Fibroblast of lung (primary cell): ENCODE results near the gene PRKAB1.

Experiments
- EZH2 ChIP-seq: IDR thresholded peaks from 2 replicates; pipeline ENCODE4 v1.5.1; 2012; ENCODE audit warnings: low read length, control low read depth, mild to moderate bottlenecking; ENCODE audit errors: missing control alignments
- TF ChIP-seq, protein P1 (sequence below), 2 donors: IDR thresholded peaks in 1 of 2; conservative IDR thresholded peaks in 1 of 2; 1 replicate in 1 of 2; 2 replicates in 1 of 2; pipeline ENCODE4 v1.5.1; 2011 to 2012; ENCODE audit warnings: low read length in 2 of 2, control low read depth in 1 of 2, inconsistent platforms in 1 of 2, low read depth in 1 of 2, mild to moderate bottlenecking in 1 of 2

DNA sequence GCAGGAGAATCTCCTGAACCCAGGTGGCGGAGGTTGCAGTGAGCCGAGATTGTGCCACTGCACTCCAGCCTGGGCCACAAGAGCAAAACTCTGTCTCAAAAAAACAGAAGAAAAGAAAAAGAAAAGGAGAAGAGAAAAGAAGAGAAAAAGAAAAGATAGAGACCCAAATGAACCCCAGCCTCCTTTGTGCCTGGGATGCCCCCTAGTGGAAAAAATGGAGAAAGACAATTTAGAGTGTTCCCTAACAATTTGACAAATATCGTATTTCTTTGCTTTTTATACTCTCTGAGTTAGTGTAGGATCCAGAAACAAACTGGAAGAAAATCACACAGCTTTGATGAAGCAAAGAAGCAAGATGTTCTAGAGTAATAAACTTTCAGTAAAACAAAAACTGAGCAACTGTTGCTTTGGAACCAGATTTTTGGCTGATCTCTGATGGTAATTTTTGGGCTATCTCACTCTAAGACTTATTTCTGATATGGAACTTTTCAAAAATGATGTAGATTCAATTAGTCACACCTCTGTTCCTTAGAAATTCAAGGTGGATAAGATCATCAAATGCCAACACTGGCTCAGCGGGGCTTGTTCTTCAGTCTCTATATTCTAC, 18.6 kb upstream of the PRKAB1 start:
- TF ChIP-seq, protein P1, sequence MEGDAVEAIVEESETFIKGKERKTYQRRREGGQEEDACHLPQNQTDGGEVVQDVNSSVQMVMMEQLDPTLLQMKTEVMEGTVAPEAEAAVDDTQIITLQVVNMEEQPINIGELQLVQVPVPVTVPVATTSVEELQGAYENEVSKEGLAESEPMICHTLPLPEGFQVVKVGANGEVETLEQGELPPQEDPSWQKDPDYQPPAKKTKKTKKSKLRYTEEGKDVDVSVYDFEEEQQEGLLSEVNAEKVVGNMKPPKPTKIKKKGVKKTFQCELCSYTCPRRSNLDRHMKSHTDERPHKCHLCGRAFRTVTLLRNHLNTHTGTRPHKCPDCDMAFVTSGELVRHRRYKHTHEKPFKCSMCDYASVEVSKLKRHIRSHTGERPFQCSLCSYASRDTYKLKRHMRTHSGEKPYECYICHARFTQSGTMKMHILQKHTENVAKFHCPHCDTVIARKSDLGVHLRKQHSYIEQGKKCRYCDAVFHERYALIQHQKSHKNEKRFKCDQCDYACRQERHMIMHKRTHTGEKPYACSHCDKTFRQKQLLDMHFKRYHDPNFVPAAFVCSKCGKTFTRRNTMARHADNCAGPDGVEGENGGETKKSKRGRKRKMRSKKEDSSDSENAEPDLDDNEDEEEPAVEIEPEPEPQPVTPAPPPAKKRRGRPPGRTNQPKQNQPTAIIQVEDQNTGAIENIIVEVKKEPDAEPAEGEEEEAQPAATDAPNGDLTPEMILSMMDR (conservative IDR thresholded peaks at IDR 0.05 in 1 of 2, IDR thresholded peaks at IDR 0.05 in 1 of 2; ENCODE audit: low read depth in 1 of 2, low read length in 2 of 2): peak in 1 of 2 donors; percentile 62
- no peak for TF ChIP-seq EZH2
